Panc1 (cell line): ENCODE results near the gene LIPH. TPM values are rescaled to one million over a fixed set of nuclear protein-coding genes. Genes with fewer than 3 reads are reported as not detected.

Experiments used
- ATAC-seq: fragments of 200-7000 bp; cut with Tn5 transposase; 2 replicates; pipeline ENCODE4 v1.9.1; 2020; ENCODE audit warnings: mild to moderate bottlenecking, moderate library complexity
- Bru-seq: library from RNA; stranded (reverse); fragments of 400-500 nt; gene quantifications from one replicate; lab custom pipeline; 2021; lab: Mats Ljungman, UMichigan
- BruChase-seq, 2 experiments: library from RNA; stranded (reverse); fragments of 400-500 nt; gene quantifications; one replicate each; lab custom pipeline; 2021; lab: Mats Ljungman, UMichigan
- BruUV-seq: library from RNA; stranded (reverse); fragments of 400-500 nt; replicated peaks from 2 replicates; lab custom pipeline; 2021; lab: Mats Ljungman, UMichigan
- CTCF ChIA-PET: fragments of 300-600 bp; sonication (Branson Sonifier 250); formaldehyde crosslinking; loops from one replicate; lab custom pipeline; 2022; ENCODE audit warnings: antibody characterized with exemption; lab: Charles Lee
- POLR2A ChIA-PET: fragments of 300-600 bp; sonication (Branson Sonifier 250); formaldehyde crosslinking; loops from one replicate; lab custom pipeline; 2022; ENCODE audit warnings: antibody characterized with exemption; lab: Charles Lee
- DNase-seq: peaks from one replicate; pipeline ENCODE4 v3.0.0-alpha.2; 2010; ENCODE audit warnings: low read depth, low spot score
- H3K27ac ChIP-seq: 2 replicates; pipeline ENCODE4 v1.5.1; 2011; ENCODE audit warnings: mild to moderate bottlenecking, low read length, inconsistent platforms
- H3K27me3 ChIP-seq: fragments of 200-500 bp; sonication (Bioruptor generic); 2 replicates; pipeline ENCODE4 v1.6.0; 2014; ENCODE audit warnings: low read length, inconsistent platforms; ENCODE audit not compliant: control insufficient read depth, insufficient read depth
- H3K36me3 ChIP-seq: fragments of 200-500 bp; sonication (Bioruptor generic); 2 replicates; pipeline ENCODE4 v1.5.1; 2014; ENCODE audit warnings: inconsistent platforms, mild to moderate bottlenecking, low read length, moderate library complexity; ENCODE audit not compliant: control insufficient read depth, insufficient read depth
- H3K4me1 ChIP-seq: 2 replicates; pipeline ENCODE4 v1.5.1; 2011; ENCODE audit warnings: inconsistent platforms, mild to moderate bottlenecking, low read length, moderate library complexity; ENCODE audit not compliant: control insufficient read depth, insufficient read depth
- H3K4me3 ChIP-seq, 2 experiments: 2 replicates each; pipeline ENCODE4 v1.5.1; 2011 to 2012; ENCODE audit warnings: low read depth in 2 of 2, low read length in 2 of 2, mild to moderate bottlenecking in 2 of 2, inconsistent platforms in 1 of 2, moderate library complexity in 1 of 2
- H3K9me3 ChIP-seq: fragments of 200-500 bp; sonication (Bioruptor generic); 2 replicates; pipeline ENCODE4 v1.5.1; 2014; ENCODE audit warnings: low read depth, mild to moderate bottlenecking, inconsistent platforms, low read length, moderate library complexity; ENCODE audit not compliant: control insufficient read depth, insufficient read depth
- CTCF ChIP-seq: fragments of 450-650 bp; IDR thresholded peaks from 2 replicates; pipeline ENCODE4 v1.5.1; 2017; ENCODE audit warnings: mild to moderate bottlenecking
- POLR2AphosphoS5 ChIP-seq: IDR thresholded peaks from 2 replicates; pipeline ENCODE4 v1.6.1; 2012; ENCODE audit warnings: mild to moderate bottlenecking, low read depth, low read length, moderate library complexity
- REST ChIP-seq, 2 experiments: IDR thresholded peaks; 2 replicates each; pipeline ENCODE4 v1.6.1; 2011 to 2012; ENCODE audit warnings: low read depth in 2 of 2, control low read depth in 1 of 2, low read length in 1 of 2, mild to moderate bottlenecking in 1 of 2, moderate library complexity in 1 of 2; ENCODE audit not compliant: insufficient read depth in 1 of 2
- SIN3A ChIP-seq: IDR thresholded peaks from 2 replicates; pipeline ENCODE4 v1.6.1; 2012; ENCODE audit warnings: low read depth, mild to moderate bottlenecking, low read length, moderate library complexity, borderline replicate concordance; ENCODE audit not compliant: insufficient read depth
- TCF7L2 ChIP-seq: IDR thresholded peaks from 2 replicates; pipeline ENCODE4 v1.6.1; 2011; ENCODE audit warnings: mild to moderate bottlenecking, low read depth, low read length, inconsistent platforms
- in situ Hi-C: cut with HindIII; loops from 2 replicates; pipeline ENCODE4 v1.10.0; 2016; ENCODE audit warnings: low sequenced_read_pairs, low pct_unique_long_range_greater_than_20kb
- intact Hi-C: fragments of 100-400 bp; cut with micrococcal nuclease; formaldehyde crosslinking; loops from one replicate; pipeline ENCODE4 v1.10.0; 2022; ENCODE audit not compliant: unreplicated experiment
- long read RNA-seq: library from polyadenylated mRNA; unstranded; transcript quantifications from one replicate; pipeline ENCODE4 v2.0.0, GENCODE V29; 2021; ENCODE audit not compliant: unreplicated experiment
- polyA plus RNA-seq: library from polyadenylated mRNA; unstranded; fragments of >200 nt; gene quantifications from one replicate; pipeline ENCODE4 v1.2.1, GENCODE V29; 2012; ENCODE audit warnings: missing spikeins; ENCODE audit not compliant: insufficient read length
- total RNA-seq: library from RNA; stranded (reverse); gene quantifications from one replicate; pipeline ENCODE4 v1.2.1, GENCODE V29; 2021; ENCODE audit not compliant: unreplicated experiment

Gene LIPH
- total RNA-seq (19.9 TPM), Bru-seq, nascent RNA (percentile 64 among the genes with signal in this experiment), BruChase-seq, experiment 1, labeled RNA remaining after a 2-hour chase (percentile 61 among the genes with signal in this experiment), BruChase-seq, experiment 2, labeled RNA remaining after a 6-hour chase (percentile 69 among the genes with signal in this experiment)
- polyA plus RNA-seq: 13.7 TPM
- long read RNA-seq, full-length matches to known transcripts: 22 of 41 reads
- long read RNA-seq, partial matches to known transcripts: 2 of 41 reads
- long read RNA-seq, other reads (novel, unspliced or antisense): 17 of 41 reads

DNA sequence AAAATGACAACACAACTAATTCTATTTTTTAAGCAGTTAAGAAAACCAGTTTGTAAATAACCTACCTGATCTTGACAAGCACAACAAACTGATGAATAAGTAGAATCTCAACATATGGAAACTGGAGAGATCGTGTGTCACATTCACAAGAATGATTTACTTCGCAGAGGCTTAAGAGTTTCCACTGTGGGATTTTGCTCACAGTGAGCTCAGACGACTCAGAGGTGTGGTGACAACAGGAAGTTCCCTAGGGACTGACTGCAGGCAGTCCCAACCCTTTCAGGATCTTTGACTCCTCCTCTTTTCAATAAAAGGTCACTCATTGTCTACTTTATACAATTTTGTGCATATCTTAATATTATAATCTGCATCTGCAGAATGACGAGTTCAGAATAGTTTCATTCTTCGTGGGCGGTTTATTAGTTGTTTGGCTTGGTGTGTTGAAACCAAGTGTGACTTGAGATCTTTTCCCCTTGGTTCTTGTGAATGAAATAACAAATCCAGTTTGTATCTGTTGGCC is at the start of gene LIPH:
Gene LIPH (minus strand): TSS at position 231 of the 520 bp plus-strand sequence. CDS start 117 bp downstream, at position 114.
- ATAC-seq (peak; percentile 84), DNase-seq (peak; percentile 89)
- intact Hi-C loops: loop anchor here (5.0 to 10.0 kb wide), 3 partner anchors 55 to 198 kb away; partner anchors contain the start of gene TMEM41A
- in situ Hi-C loops: no loop called here
- TF ChIP-seq POLR2AphosphoS5 (peak; percentile 72), CTCF (no peak), SIN3A (peak; percentile 76; the same call in 1 of the 2 replicates), TCF7L2 (peak; percentile 51; the same call in 1 of the 2 replicates), REST (IDR thresholded peaks at IDR 0.05; ENCODE audit: insufficient read depth in 1 of 2, low read depth in 2 of 2, low read length in 1 of 2) (0 out of 4 replicates have a peak, but pooled peaks of 1 of the 2 experiments have one; percentile 20)
- Histone ChIP-seq H3K36me3 (no peaks in the 10 kb centered on the region), H3K4me1 (peaks cover 46% of the 10 kb centered on the region), H3K4me3 (peak within 1 kb of the TSS; percentile 46 to 71), H3K27ac (peak within 1 kb of the TSS; percentile 88), H3K9me3 (no peaks in the 10 kb centered on the region), H3K27me3 (no peaks in the 10 kb centered on the region)
- ChIA-PET POLR2A (no interaction called here), CTCF (interaction anchor here (0.7 kb wide), 1 partner anchor 1326 kb away, joined by 3 read pairs; no protein-coding TSS in a partner anchor)
- no TSS peak for BruUV-seq

- H3K27me3 ChIP-seq: no peaks in the 10 kb centered on the region
- no peak overlapping the region for H3K27ac ChIP-seq
- BruUV-seq: no TSS peak
- in situ Hi-C loops (no loop called here), intact Hi-C loops (no loop called here)
- H3K4me1 ChIP-seq: no peaks in the 10 kb centered on the region
- ATAC-seq: no peak
- TF ChIP-seq REST (IDR thresholded peaks at IDR 0.05; ENCODE audit: insufficient read depth in 1 of 2, low read depth in 2 of 2, low read length in 1 of 2): no peak
- TF ChIP-seq TCF7L2: no peak
- TF ChIP-seq SIN3A: no peak
- TF ChIP-seq CTCF: no peak
- no peak for TF ChIP-seq POLR2AphosphoS5
- no peaks in the 10 kb centered on the region for H3K36me3 ChIP-seq
- no peaks in the 10 kb centered on the region for H3K9me3 ChIP-seq
- DNase-seq: no peak
- H3K4me3 ChIP-seq: no peak overlapping the region
- CTCF ChIA-PET: interaction anchor here (0.7 kb wide), 1 partner anchor 127 kb away, joined by 7 read pairs; no protein-coding TSS in a partner anchor
- POLR2A ChIA-PET: no interaction called here
Observed at GRCh38 chr3:185595526-185595925, 43.1 kb upstream of the LIPH start.
